Occipital lobe (tissue), 3 donors: ENCODE data around the gene ARMS2. TPM values are rescaled to one million over a fixed set of nuclear protein-coding genes. Genes with fewer than 3 reads are reported as not detected.
A peak's percentile ranks its signal among the peaks of the same experiment; 100 is the strongest.

Source experiments
- DNase-seq: peaks from one replicate; lab custom pipeline; 2025; lab: John Stamatoyannopoulos, UW
- small RNA-seq: library from RNA; depleted of rRNA; stranded (forward); fragments of <200 nt; gene quantifications from one replicate; pipeline ENCODE3, GENCODE V24; 2014
- total RNA-seq: library from RNA; depleted of rRNA; stranded (reverse); fragments of >200 nt; gene quantifications from one replicate; pipeline ENCODE4 v1.2.3, GENCODE V29; 2014

The ARMS2 gene
- total RNA-seq, 1 donor from 2014 or later, result not detected

DNA sequence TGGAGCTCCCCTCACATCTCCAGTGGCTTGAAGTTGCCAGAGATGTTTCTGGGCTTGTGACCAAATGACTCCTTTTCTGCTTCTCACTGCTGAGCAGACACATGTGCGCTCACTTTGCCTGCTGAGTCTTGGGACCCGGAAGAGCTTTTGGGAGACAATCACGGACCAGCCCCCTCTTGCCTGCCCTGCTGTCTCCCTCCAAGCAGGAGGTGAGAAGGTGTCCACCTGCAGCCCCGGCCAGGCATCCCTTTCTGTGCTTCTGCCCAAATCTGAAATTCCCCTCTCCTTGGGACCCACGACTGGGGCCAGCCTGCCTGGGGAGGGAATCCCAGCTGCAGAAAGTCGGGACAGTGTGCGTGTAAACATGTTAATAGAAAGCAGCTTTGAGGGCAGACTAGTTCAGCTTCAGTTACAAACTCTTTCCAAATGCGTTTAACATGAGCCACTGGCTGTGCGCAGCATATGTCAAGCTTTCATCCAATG, 38.6 kb downstream of the ARMS2 start:
- DNase-seq, result no peak

DNA sequence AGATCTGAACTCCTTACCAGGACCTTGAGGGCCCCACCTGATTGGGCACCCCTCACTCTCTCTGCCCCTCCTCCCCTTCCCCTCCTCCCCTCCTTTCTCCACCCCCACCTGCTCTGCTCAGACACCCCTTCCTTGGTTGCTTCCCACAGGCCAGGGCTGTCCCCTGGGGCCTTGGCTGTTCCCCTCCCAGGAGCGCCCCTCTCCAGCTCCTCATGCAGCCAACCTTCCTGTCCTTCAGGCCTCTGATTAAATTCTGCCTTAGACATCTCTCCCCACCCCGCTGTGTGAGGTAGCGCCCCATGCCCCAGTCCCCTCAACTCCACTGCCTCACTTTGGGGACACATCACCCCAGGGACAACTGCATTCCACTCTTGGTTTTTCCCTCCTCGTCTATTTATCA, 39.3 kb downstream of the ARMS2 start:
- no peak for DNase-seq

DNA sequence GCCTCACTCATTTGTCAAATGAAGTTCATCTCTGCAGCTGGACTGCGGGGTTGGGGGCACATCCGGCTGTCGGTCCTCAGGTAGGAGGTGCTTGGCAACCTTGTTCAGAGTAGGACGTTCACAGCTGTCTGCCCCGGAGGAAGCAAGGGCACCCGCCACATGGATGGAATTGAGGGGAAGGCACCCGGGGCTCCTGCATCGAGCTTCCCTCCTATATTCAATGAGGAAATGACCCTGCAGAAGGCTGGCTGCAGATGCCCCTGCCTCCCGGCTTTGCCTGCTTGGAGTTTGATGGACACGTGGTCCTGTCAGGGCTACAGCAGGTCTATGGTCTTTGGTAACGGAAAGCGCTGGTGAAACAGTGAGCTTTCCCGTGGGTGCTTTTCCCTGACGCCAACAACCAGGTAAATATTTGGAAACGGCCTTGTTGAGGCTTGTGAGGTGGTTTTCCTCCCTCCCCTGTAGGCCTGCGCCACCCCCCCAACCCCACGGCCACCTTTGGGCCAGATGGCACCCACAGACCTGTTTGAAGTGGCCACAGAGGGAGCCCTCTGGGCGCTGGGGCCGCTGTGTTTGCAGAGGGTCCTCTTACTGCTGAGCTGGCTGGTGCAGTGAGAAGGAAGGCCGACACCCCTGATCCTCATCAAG, 39.8 kb downstream of the ARMS2 start:
- no peak for DNase-seq

DNA sequence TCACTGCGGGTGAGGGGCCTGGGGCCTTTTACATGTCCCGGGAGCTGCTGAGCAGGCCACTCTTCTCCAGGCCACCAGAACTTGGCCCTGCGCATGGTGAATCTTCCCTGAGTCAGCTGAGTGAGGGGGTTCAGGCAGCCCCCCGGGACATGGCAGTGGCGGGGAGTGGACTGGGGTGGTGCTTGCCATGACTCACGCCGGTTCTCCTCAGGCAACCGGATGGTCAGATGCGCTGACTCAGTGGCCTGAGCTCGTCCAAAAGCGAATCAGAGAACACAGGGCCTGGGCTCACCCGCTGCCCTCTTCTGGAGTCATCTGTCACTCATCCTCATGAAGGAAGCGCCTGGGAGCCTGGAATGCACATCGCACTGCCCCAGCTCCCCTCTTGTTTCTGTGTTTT, 40.4 kb downstream of the ARMS2 start:
- peak; percentile 42 for DNase-seq

DNA sequence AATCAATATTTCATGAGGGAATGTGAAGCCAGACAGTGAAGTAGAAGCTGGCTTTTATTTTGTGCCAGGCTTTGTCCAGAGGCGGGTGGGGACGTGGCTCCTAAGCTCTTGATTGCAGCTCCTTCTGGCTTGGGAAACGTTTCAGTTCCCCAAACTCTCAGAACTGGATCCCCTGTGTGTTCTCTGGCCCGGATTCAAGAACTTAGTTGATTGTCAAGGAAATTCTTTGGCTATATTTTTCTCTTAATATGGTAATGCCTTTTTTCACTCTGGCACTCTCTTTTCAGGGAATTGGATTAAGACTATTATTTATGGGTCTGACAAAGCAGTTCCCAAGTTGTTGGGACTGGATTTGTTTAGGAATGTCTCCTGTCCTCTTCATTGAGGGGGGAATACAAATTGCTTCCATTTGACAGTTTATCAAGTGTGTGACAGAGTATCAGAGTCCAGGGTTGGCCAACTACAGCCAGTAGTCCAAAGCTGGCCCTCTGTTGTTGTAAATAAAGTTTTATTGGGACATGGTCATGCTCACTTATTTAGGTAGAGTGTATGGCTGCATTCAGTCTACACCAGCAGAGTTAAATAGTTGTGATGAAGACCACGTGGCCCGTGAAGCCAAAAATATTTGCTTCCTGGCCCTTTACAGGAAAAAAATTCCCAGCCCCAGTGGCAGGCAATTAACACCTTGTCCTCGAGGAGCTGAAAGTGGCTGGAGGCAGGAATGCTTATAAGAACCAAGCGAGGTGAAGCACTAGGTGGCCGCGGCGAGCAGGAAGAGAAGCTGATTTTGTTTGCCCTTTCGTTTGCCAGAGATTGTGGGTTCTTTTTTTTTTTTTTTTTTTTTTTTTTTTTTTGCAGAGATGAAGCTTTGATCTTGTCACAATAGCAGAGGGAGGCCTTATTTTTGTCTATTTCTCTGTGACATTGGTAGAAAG, 41.2 kb downstream of the ARMS2 start:
- DNase-seq, result no peak

DNA sequence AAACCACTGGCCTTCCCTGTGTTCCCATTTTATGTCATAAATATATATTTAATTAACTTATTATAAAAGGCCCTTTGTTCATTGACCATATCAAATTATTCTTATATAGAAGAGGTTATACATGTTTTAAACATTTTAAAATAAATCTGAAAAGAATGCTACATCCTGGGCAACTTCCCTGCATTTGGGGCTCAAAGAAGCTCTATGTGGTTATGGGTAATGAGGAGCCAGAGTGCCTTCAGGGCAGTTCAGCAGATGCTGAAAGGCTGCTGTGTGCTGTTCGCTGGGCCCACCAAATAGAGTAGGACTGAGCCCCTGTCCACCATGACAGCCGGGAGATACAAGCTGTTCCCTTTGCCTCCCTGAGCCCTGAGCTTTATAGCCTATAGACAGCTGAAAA, 42.8 kb downstream of the ARMS2 start:
- no peak for DNase-seq

DNA sequence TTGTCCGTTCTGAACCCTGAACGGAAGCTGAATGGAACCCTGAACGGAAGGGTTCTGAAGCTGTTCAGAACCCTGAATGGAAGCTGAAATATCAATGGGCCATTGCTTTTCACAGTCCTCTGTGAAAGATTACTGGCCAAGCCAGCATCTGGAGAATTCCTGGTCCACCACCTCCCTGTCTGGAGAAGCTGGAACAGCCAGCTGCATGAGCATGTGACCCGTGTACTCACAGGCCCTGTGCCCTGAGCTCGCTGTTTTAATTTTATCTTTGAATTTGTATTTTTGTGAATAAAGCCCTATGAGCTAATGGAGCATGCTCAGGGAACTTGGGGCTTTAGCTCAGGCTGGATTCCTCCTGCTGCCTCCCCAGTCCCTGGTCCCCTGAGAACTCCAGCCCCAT, 44.1 kb downstream of the ARMS2 start:
- no peak for DNase-seq

DNA sequence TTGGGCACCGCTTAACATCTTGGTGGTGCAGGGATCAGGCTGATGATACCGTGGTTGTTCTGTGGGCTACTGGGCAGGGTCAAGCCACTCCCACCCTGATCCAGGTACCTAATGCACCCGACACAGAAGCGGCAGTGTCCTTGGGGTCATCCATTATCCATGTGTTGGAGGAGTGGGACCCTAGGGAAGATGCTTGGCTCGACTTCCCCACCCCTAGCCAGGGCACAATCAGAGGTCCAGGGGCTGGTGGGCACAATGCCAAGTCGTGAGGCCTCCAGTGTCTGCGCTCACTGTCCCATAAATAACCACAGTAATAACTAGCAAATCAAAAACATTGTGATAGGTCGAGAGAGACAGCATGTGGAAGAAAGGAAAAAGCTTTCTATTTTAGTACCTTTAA, 44.6 kb downstream of the ARMS2 start:
- no peak for DNase-seq

DNA sequence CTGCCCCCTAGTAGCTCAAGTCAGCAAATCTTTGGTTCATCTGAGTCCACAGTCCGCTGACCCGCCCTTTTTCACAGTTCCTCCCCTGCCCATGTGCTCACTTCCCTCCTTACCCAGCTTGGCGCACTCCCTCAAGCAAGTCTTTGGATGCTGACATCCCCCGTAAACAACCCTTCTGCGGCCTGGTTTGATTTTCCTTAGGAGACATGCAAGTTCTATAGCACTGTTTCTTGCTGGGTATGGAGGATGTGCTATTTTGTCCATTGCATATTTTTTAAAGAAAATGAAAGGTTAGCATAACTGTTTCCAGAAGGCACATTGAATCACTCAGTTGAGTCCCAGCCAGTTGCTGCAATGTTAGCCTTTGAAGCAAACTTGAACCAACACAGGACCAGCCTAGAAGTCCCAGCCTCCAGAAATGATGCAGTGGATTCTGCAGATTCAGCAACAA, 45.1 kb downstream of the ARMS2 start:
- no peak for DNase-seq

DNA sequence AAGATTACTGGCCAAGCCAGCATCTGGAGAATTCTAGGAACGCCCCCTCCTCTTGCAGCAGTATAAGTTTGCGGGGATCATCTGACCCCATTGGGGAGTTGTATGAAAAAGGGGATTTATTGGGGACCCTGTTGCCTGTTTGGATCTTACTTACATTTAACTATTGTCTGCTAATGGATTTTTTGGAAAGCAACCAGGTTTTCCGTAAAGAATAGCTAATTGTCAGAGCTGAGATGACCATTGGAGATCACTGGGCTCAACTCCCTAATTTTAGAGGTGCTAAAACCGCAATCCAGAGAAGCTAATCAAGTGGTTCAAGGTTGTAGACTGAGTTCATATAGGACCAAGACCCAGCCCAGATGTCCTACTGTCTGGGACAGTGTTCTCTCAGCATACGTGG, 45.7 kb downstream of the ARMS2 start:
- no peak for DNase-seq

DNA sequence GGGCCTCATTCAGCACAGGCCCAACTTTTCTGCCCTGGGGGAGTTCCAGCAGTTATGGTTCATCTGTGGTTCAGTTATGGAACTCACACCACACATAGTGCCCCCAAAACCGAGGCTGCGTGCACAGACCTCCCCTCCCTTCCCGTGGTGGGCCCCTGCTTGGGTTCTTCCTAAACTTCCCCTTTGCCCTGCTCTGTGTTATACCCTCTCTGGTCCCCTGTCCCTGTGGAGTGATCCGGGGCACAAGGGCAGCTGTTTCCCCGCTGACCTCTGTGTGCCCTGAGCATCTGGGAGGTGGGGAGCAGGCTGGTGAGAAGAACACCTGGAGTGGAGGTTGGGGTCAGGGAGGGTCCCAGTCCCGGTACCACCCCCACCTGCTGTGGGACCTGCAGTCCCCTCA, 46.3 kb downstream of the ARMS2 start:
- no peak for DNase-seq

DNA sequence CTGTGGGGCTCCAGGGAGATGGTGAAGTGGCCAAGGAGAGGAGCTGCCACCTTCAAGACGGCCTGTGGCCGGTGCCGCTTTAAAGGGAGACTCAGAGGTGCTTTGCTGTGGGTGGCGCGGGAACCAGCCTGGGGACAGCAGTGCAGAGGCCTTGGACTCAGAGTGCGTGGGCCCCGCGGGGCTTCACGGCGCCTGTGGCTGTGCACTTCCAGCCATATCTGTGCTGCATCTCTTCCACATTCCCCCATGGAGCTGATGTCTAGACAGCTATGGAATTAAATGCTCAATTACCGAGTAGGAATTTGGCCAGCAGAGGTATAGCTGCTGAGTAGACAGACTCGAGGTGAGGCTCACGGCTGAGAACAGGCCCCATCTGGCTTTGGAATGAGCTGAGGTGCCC, 48.6 kb downstream of the ARMS2 start:
- DNase-seq, result no peak

DNA sequence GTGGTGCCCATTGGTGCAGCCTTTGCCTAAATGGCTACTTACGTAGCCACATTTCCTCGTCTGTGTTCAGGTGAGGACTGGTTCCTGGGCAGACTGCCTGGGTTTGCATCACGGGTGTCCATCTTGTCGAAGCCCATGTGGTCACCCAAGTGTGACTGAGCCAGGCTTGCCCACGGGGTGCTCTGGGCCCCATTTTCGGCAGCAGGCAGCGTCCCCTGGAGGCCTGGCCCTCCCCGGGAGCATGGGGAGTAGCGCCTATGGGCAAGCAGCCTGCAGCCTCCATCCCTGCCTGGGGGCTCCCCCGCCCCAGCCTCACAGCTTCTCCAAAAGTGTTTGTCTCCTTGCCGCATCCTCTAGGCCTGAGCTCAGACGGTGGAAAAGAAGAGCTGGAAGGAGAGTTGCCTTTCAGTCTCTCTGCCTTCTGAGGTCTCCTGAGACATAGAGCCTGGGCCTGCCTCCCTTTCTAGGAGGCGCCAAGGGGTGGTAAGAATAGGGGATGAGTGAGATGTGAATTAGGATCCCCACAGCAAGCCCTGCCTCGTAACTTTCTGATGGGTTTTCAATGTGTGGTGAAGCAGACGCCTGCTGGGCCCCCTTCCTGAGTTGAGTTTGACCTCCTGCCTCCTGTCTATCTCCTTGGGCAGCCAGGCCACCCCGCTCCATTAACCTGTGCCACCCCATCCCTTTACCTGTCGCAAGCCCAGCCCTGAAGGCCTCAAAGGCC, 49.6 kb downstream of the ARMS2 start:
- no peak for DNase-seq

DNA sequence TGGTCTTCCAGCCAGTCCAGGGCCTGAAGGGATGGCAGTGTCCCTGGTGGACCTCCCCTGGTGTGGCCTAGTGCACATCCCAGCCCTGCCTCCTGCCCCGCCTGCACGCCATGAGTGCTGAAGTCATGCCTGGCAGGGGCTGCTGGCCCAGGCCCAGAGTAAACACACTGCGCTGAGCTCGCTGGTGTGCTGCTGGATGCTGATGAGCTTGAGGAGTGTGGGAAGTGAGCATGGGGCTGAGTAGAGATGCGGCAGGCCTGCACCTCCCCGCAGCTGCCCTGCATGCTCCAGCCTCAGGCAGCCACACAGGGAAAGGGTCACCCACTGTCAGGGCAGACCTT, 50.1 kb downstream of the ARMS2 start:
- peak; percentile 87 for DNase-seq

DNA sequence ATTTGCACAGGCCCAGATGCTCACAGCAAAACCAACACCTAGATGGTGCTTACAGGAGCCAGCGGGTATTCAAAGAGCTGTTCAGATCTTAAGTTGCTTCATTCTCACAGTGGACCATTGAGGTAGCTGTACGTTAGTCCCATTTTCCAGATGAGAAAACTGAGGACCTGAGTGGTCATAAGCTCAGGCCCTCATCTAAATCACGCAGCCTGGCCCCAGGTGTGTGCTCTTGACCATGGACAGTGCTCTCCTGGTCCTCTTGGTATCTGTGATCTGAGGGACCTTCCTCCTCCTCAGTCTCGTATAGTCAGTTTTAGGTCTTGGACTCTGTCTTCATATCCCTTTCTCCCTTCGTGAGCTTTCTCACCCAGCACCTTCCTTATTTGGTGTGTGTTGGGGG, 50.6 kb downstream of the ARMS2 start:
- no peak for DNase-seq

DNA sequence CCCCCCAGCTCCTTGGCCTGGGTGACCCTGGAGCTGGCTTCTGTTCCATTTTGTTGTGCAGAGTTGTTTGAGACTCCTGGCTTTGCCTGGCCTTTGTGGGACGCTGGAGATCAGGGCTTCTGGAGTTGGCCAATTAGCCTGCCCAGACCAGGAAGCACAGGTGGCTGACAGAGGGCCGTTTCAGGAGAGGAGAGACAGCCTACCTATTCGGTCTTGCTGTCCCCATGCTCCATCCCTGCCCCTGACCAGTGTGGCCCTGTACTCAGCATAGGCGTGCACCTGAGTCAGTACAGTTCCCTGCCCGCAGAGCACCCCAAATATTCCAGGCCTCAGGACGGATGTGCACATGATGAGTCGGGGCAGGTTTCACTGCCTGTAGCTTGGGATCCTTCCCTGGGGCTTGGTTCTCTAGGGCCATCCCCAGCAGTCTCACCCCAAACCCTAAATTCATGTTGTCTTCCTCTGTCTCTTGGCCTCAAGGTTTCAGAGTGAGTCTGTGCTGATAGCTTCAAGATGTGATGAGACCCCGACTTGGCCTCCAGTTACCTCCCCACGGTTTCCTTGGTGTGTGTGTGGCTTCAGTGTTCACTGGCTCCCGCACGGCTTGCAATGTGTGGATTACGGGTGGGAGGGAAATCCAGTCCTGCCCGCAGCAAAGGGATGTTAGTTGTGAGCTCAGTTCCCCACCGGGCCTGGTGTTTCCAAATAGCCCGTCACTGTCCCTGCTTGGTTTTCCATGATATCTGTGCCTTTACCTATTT, 51.6 kb downstream of the ARMS2 start:
- no peak for DNase-seq

Small RNAs within 50 kb of the gene (small RNA-seq; reads per million reads assigned to genes)
- not detected for gene MIR3941

Other genes starting within 250 kb of the ARMS2 start
- gene BTBD16, start 183.4 kb upstream of the ARMS2 start, total RNA-seq, result not detected
- gene PLEKHA1, start 79.9 kb upstream of the ARMS2 start, total RNA-seq, result 40.6 TPM
- gene HTRA1, start 6.9 kb downstream of the ARMS2 start, total RNA-seq, result 58.5 TPM
- 0.16 TPM for gene DMBT1, start 106.1 kb downstream of the ARMS2 start, total RNA-seq
- gene C10orf120, start 245.2 kb downstream of the ARMS2 start, total RNA-seq, result not detected